Mammary epithelial cell (primary cell): ENCODE results near the gene MEI4.

Experiments
- EZH2 ChIP-seq: IDR thresholded peaks from 2 replicates; pipeline ENCODE4 v1.6.1; 2012; ENCODE audit warnings: low read length, inconsistent platforms, borderline replicate concordance
- TF ChIP-seq, protein P1 (sequence below), 2 donors: IDR thresholded peaks in 1 of 2; conservative IDR thresholded peaks in 1 of 2; 2 replicates each; pipeline ENCODE4 v1.5.1; 2011 to 2012; ENCODE audit warnings: inconsistent platforms in 2 of 2, low read length in 2 of 2, mild to moderate bottlenecking in 2 of 2, control low read depth in 1 of 2, low read depth in 1 of 2; ENCODE audit not compliant: insufficient read depth in 1 of 2; ENCODE audit errors: extremely low read depth in 1 of 2

DNA sequence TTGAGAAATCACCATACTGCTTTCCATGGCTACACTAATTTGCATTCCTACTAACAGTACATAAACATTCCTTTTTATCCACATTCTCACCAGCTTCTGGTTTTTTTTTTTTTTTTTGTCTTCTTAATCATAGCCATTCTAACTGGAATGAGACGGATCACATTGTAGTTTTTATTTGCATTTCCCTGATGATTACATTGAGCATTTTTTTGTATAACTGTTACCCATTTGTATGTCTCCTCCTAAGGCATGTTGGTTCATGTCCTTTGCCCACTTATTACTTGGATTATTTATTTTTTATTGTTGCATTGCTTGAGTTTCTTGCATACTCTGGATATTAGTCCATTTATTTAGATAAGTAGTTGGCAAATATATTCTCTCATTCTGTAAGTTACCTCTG is 258.0 kb downstream of the MEI4 start:
- TF ChIP-seq, protein P1, sequence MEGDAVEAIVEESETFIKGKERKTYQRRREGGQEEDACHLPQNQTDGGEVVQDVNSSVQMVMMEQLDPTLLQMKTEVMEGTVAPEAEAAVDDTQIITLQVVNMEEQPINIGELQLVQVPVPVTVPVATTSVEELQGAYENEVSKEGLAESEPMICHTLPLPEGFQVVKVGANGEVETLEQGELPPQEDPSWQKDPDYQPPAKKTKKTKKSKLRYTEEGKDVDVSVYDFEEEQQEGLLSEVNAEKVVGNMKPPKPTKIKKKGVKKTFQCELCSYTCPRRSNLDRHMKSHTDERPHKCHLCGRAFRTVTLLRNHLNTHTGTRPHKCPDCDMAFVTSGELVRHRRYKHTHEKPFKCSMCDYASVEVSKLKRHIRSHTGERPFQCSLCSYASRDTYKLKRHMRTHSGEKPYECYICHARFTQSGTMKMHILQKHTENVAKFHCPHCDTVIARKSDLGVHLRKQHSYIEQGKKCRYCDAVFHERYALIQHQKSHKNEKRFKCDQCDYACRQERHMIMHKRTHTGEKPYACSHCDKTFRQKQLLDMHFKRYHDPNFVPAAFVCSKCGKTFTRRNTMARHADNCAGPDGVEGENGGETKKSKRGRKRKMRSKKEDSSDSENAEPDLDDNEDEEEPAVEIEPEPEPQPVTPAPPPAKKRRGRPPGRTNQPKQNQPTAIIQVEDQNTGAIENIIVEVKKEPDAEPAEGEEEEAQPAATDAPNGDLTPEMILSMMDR (conservative IDR thresholded peaks at IDR 0.05 in 1 of 2, IDR thresholded peaks at IDR 0.05 in 1 of 2; ENCODE audit: extremely low read depth in 1 of 2, insufficient read depth in 1 of 2, low read depth in 1 of 2, low read length in 2 of 2), result no peak
- no peak for TF ChIP-seq EZH2
